Liver (tissue), 3 donors: ENCODE results near the gene NPY4R.
"Not testable (repeated sequence)": the region's sequence is repeated elsewhere in the genome, so short reads cannot be mapped to it uniquely, and the experiment has no call there.

ENCODE experiments used
- ATF3 ChIP-seq: IDR thresholded peaks from 2 replicates; pipeline ENCODE4 v1.6.1; 2016; ENCODE audit warnings: antibody characterized with exemption
- CTCF ChIP-seq: fragments of 150-350 bp; IDR thresholded peaks from 2 replicates; pipeline ENCODE4 v1.5.1; 2017; ENCODE audit warnings: improper control_type of control experiment, low read depth, low read length; ENCODE audit not compliant: missing input control
- EGR1 ChIP-seq, 2 donors: IDR thresholded peaks; 2 replicates each; pipeline ENCODE4 v1.6.1; 2016 to 2018; ENCODE audit warnings: antibody characterized with exemption in 2 of 2, low read depth in 2 of 2
- FOXA1 ChIP-seq: IDR thresholded peaks from 2 replicates; pipeline ENCODE4 v1.6.1; 2016; ENCODE audit warnings: antibody characterized with exemption
- FOXA2 ChIP-seq: IDR thresholded peaks from 2 replicates; pipeline ENCODE4 v1.6.1; 2016; ENCODE audit warnings: antibody characterized with exemption
- GABPA ChIP-seq, 2 donors: IDR thresholded peaks in 1 of 2; conservative IDR thresholded peaks in 1 of 2; 2 replicates each; pipeline ENCODE4 v1.6.1; 2016; ENCODE audit warnings: antibody characterized with exemption in 2 of 2, mild to moderate bottlenecking in 1 of 2, moderate library complexity in 1 of 2
- HNF4G ChIP-seq: IDR thresholded peaks from 2 replicates; pipeline ENCODE4 v1.6.1; 2016; ENCODE audit warnings: antibody characterized with exemption
- JUND ChIP-seq, 2 donors: IDR thresholded peaks; 2 replicates each; pipeline ENCODE4 v1.6.1; 2016; ENCODE audit warnings: antibody characterized with exemption in 2 of 2
- MAX ChIP-seq: IDR thresholded peaks from 2 replicates; pipeline ENCODE4 v1.6.1; 2016; ENCODE audit warnings: antibody characterized with exemption
- RAD21 ChIP-seq, 2 donors: IDR thresholded peaks; 2 replicates each; pipeline ENCODE4 v1.6.1; 2016; ENCODE audit warnings: antibody characterized with exemption in 2 of 2, mild to moderate bottlenecking in 2 of 2
- REST ChIP-seq: IDR thresholded peaks from 2 replicates; pipeline ENCODE4 v1.6.1; 2016; ENCODE audit warnings: antibody characterized with exemption, mild to moderate bottlenecking
- TAF1 ChIP-seq: conservative IDR thresholded peaks from 2 replicates; pipeline ENCODE4 v1.6.1; 2016; ENCODE audit warnings: antibody characterized with exemption, mild to moderate bottlenecking
- YY1 ChIP-seq: IDR thresholded peaks from 2 replicates; pipeline ENCODE4 v1.6.1; 2016; ENCODE audit warnings: antibody characterized with exemption, mild to moderate bottlenecking
- ZBTB33 ChIP-seq: IDR thresholded peaks from 2 replicates; pipeline ENCODE4 v1.6.1; 2016; ENCODE audit warnings: antibody characterized with exemption
- donor health status: healthy.
- donor health status: healthy.

- not testable (repeated sequence) for TF ChIP-seq CTCF; MAX; JUND (IDR thresholded peaks at IDR 0.05); GABPA (IDR thresholded peaks at IDR 0.05 in 1 of 2, conservative IDR thresholded peaks at IDR 0.05 in 1 of 2); FOXA1; RAD21 (IDR thresholded peaks at IDR 0.05); ZBTB33; HNF4G; TAF1; YY1; ATF3; REST; EGR1 (IDR thresholded peaks at IDR 0.05; ENCODE audit: low read depth in 2 of 2); FOXA2
Observed at GRCh38 chr10:46418283-46418682, 47.5 kb downstream of the NPY4R start.
